Gastrocnemius medialis (tissue), 4 donors: ENCODE data around the gene TMTC3.

Experiments
- CTCF ChIP-seq, 5 experiments: fragments of 450-650 bp in 3 of 5; fragments of 200-600 bp in 2 of 5; sonication (generic) in 2 of 5; IDR thresholded peaks in 4 of 5; conservative IDR thresholded peaks in 1 of 5; 1 replicate in 4 of 5; 2 replicates in 1 of 5; pipeline ENCODE4 v1.5.1; 2016 to 2019; ENCODE audit warnings: antibody characterized with exemption in 5 of 5, mild to moderate bottlenecking in 3 of 5, moderate library complexity in 3 of 5
- POLR2A ChIP-seq, 2 donors: fragments of 450-650 bp; IDR thresholded peaks; one replicate each; pipeline ENCODE4 v1.6.1; 2017; ENCODE audit warnings: antibody characterized with exemption in 2 of 2, mild to moderate bottlenecking in 2 of 2, moderate library complexity in 2 of 2

GRCh38 chr12:88223519-88223918 is 81.4 kb downstream of the TMTC3 start:
- TF ChIP-seq CTCF (IDR thresholded peaks at IDR 0.05 in 4 of 5, conservative IDR thresholded peaks at IDR 0.05 in 1 of 5) (no peak), POLR2A (IDR thresholded peaks at IDR 0.05) (no peak)
